Tongue (tissue), 2 donors: ENCODE results near the gene HNRNPA1. TPM values are rescaled to one million over a fixed set of nuclear protein-coding genes. Genes with fewer than 3 reads are reported as not detected.

Experiments used
- small RNA-seq: library from RNA; depleted of rRNA; stranded (forward); fragments of <200 nt; gene quantifications from one replicate; pipeline ENCODE3, GENCODE V24; 2014; ENCODE audit warnings: low replicate concordance
- total RNA-seq: library from RNA; depleted of rRNA; stranded (reverse); fragments of >200 nt; gene quantifications from one replicate; pipeline ENCODE4 v1.2.3, GENCODE V29; 2014

HNRNPA1 gene
- total RNA-seq, 1 donor from 2014 or later, result 618 TPM

Small RNAs within 50 kb of the gene (small RNA-seq; reads per million reads assigned to genes)
- gene RN7SL390P (not detected), gene RNU6-950P (not detected)

Other genes starting within 250 kb of the HNRNPA1 start
- gene HOXC5, start 247.7 kb upstream of the HNRNPA1 start, total RNA-seq, result not detected
- 0.21 TPM for gene HOXC4, start 226.9 kb upstream of the HNRNPA1 start, total RNA-seq
- gene SMUG1, start 91.7 kb upstream of the HNRNPA1 start, total RNA-seq, result 22.1 TPM
- 77.2 TPM for gene CBX5, start 604 bp upstream of the HNRNPA1 start, total RNA-seq
- gene NFE2, start 20.3 kb downstream of the HNRNPA1 start, total RNA-seq, result 4.3 TPM
- gene COPZ1, start 44.4 kb downstream of the HNRNPA1 start, total RNA-seq, result 147 TPM
- not detected for gene GPR84, start 83.8 kb downstream of the HNRNPA1 start, total RNA-seq
- gene ZNF385A, start 104.0 kb downstream of the HNRNPA1 start, total RNA-seq, result 30.4 TPM
- gene ITGA5, start 138.5 kb downstream of the HNRNPA1 start, total RNA-seq, result 112 TPM
- gene GTSF1, start 192.9 kb downstream of the HNRNPA1 start, total RNA-seq, result not detected
- 2.7 TPM for gene NCKAP1L, start 217.0 kb downstream of the HNRNPA1 start, total RNA-seq